ENCODE measurements around the gene C14orf132.

C14orf132 gene

DNA sequence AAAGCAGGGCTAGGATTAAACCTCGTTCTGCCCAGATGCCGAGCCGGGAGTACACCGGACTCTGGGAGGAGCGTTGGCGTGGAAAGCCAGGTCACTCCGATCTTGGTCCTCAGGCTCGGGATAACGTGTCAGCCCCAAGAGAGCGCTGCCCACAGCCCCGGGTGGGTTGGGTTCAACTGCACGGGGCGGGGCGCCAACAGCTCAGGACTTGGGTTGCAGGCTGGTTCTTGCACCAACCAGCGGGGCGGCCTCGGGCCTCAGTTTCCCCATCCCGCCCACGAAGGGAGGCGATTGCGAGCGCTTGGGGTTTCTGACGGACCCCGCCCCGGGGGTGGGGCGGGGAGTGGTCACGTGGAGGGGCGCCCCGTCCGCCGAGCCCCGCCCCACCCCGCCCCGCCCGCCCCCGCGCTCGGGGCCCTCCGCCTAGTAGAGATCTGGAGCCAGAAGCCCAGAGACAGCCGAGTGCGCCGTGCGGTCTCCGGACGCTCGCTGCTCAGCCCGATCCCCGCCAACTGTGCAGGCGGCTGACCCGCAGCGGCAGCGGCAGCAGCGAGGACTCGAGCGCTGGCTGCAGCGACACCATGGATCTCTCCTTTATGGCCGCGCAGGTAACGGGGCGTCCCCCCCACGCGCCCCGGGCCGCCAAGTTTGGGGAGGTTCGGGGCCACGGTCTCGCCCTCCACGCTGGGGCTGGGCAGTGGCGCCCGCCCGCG, at the start of gene C14orf132:
Gene C14orf132 (plus strand): TSS at position 443 of the 713 bp plus-strand sequence. CDS start 139 bp downstream, at position 582.
- peak; percentile 41 for DNase-seq (ENCODE audit: low read depth)
- TF ChIP-seq, protein P1, sequence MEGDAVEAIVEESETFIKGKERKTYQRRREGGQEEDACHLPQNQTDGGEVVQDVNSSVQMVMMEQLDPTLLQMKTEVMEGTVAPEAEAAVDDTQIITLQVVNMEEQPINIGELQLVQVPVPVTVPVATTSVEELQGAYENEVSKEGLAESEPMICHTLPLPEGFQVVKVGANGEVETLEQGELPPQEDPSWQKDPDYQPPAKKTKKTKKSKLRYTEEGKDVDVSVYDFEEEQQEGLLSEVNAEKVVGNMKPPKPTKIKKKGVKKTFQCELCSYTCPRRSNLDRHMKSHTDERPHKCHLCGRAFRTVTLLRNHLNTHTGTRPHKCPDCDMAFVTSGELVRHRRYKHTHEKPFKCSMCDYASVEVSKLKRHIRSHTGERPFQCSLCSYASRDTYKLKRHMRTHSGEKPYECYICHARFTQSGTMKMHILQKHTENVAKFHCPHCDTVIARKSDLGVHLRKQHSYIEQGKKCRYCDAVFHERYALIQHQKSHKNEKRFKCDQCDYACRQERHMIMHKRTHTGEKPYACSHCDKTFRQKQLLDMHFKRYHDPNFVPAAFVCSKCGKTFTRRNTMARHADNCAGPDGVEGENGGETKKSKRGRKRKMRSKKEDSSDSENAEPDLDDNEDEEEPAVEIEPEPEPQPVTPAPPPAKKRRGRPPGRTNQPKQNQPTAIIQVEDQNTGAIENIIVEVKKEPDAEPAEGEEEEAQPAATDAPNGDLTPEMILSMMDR (IDR thresholded peaks at IDR 0.05; ENCODE audit: low read length, missing control alignments) = no peak
- H3K4me3 ChIP-seq (replicated peaks; ENCODE audit: low read depth, low read length) = peak within 1 kb of the TSS; percentile 61

DNA sequence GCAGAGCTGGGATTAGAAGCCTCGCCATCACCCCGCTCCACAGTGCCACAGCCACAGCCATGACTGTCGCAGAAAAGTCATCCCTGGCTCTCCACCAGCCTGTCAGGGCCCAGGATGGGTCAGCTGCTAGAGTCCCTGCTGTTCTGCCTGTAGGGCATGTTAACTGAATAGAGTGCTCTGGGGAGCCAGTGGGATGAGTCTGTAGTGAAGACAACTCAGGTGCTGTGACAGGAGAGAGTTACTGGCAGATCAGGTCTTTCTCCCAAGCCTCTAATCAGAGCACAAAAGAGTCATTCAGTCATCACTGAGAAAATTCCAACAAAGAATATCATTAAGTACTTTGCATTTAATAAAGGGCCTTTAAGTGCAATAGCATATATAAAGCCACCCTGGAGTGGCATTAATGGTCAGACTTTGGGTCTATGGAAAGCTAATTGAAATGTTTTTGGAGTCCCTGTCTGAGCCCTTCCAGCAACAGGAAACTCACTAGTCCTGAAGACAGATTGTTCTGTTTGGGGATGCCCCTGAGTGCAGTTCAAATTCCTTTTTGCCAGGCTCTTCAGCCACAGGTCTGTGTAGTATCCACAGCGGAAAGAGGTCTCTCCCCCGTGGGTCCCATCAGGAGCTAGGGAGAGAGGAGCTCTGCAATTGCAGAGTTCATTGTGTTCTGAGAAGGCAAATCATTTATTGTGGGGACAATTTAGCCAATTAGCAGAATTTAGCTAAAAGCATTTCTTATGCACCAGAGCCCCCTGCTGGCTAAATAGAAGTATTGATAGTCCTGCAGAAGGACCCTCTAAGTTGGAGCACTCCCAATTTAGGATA, 45.2 kb upstream of the C14orf132 start:
- no peak overlapping the region for H3K4me3 ChIP-seq (replicated peaks; ENCODE audit: low read depth, low read length)
- DNase-seq (ENCODE audit: low read depth) = peak; percentile 65
- TF ChIP-seq, protein P1 (IDR thresholded peaks at IDR 0.05; ENCODE audit: low read length, missing control alignments) = peak; percentile 77

DNA sequence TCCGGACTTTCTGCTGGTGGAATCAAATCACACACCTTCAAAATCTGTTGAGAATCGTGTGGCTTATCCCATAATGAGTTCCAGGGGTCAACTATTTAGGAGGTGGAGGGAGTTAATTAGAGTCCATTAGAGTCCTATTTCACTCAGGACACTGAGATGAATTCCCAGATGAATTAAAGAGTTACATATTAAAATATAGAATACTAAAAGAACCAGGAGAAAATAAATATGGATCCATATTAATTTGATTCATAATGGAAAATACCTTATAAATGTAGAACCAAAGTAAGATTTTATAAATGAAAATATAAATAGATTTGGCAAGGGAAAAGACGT, 44.6 kb upstream of the C14orf132 start:
- no peak overlapping the region for H3K4me3 ChIP-seq (replicated peaks; ENCODE audit: low read depth, low read length)
- TF ChIP-seq, protein P1 (IDR thresholded peaks at IDR 0.05; ENCODE audit: low read length, missing control alignments) = no peak
- no peak for DNase-seq (ENCODE audit: low read depth)

DNA sequence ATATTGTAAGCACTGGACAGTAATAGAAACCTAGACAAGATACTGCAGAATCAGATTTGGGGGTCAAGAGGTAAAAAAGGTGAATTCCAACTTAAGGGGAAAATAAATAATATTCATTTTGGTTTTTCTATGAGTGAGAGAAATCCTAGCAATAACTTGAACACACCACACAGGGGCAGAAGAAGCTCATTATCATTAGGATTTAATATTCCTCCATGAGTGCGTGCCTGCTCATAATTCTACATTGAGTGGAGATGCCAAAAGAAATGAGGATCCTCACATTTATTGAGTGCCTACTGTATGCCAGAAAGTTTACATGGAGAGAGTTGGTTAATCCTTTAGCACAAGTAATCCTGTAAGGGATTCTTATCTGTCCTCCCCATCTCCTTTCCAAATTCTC, 40.5 kb upstream of the C14orf132 start:
- TF ChIP-seq, protein P1 (IDR thresholded peaks at IDR 0.05; ENCODE audit: low read length, missing control alignments) = peak; percentile 44
- H3K4me3 ChIP-seq (replicated peaks; ENCODE audit: low read depth, low read length) = no peak overlapping the region
- DNase-seq (ENCODE audit: low read depth) = peak; percentile 57

DNA sequence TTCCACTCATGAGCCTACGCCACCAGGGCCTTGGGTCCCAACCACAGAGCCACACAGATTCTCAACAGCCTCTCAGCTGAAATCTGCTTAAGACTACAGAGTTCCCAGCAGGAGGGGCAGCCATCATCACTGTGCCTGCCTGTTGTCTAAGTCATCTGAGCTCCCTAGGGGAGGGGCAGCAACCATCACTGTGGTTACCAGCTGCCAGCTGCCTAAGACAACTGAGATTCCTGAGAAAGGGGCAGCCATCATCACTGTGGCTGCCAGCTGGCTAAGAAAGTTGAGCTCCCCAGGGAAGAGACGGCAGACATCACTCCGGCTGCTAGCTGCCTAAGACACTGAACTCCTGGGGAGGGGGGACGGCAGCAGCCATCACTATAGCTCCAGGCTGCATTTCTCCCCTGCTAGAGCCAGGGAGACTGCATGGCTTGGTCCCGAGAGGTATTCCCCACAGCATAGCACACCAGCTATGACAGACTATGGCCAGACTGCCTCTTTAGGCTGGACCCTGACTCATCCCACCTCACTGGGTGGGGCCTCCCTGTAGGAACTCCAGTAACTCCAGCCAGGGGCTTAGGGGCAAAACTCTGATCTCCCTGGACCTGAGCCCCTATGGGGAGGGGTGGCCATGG, 37.2 kb upstream of the C14orf132 start:
- no peak overlapping the region for H3K4me3 ChIP-seq (replicated peaks; ENCODE audit: low read depth, low read length)
- no peak for DNase-seq (ENCODE audit: low read depth)
- TF ChIP-seq, protein P1 (IDR thresholded peaks at IDR 0.05; ENCODE audit: low read length, missing control alignments) = no peak

DNA sequence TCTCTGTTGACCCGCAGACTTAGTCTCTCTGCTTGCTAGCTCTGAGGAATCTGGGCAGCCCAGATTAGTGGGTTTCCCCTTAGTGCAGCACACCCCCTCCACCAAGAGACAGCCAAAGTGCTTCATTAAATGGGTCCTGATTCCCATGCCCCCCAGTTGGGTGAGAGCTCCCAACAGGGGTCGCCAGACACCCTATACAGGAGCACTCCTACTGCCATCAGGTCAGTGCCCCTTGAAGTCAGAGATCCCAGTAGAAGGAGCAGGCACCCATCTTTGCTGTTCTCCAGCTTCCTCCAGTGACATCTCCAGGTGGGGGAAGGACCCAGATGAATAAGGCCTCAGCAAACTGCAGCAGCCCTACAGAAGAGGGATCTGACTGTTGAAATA, 36.7 kb upstream of the C14orf132 start:
- TF ChIP-seq, protein P1 (IDR thresholded peaks at IDR 0.05; ENCODE audit: low read length, missing control alignments) = no peak
- no peak for DNase-seq (ENCODE audit: low read depth)
- H3K4me3 ChIP-seq (replicated peaks; ENCODE audit: low read depth, low read length) = no peak overlapping the region
